HG02885 (cell line): Measurements from ENCODE around the gene CORO1C.

ENCODE experiments used
- ATAC-seq: cut with Tn5 transposase; IDR thresholded peaks from one replicate; pipeline ENCODE4 v1.9.1; 2021; ENCODE audit warnings: mild to moderate bottlenecking; ENCODE audit not compliant: unreplicated experiment, poor library complexity

Gene CORO1C

GRCh38 chr12:108607981-108608600 lies 123.2 kb downstream of the CORO1C start:
- ATAC-seq: no peak

GRCh38 chr12:108606492-108606891 lies 124.8 kb downstream of the CORO1C start:
- ATAC-seq: no peak

DNA sequence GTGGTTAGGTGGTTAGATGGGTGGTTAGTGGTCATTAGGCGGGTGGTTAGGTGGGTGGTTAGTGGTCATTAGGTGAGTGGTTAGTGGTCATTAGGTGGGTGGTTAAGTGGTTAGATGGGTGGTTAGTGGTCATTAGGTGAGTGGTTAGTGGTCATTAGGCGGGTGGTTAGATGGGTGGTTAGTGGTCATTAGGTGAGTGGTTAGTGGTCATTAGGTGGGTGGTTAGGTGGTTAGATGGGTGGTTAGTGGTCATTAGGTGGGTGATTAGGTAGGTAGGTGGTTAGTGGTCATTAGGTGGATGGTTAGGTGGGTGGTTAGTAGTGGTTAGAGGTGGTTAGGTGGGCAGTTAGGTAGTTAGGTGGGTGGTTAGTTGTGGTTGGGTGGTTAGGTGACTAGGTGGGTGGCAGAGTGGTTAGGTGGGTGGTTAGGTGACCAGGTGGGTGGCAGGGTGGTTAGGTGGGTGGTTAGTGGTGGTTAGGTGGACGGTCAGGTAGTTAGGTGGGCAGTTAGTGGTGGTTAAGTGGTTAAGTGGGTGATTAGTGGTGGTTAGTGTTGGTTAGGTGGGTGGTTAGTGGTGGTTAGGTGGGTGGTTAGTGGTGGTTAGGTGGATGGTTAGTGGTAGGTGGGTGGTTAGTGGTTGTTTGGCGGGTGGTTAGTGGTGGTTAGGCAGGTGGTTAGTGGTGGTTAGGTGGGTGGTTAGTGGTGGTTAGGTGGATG lies 125.5 kb downstream of the CORO1C start:
- ATAC-seq: no peak

DNA sequence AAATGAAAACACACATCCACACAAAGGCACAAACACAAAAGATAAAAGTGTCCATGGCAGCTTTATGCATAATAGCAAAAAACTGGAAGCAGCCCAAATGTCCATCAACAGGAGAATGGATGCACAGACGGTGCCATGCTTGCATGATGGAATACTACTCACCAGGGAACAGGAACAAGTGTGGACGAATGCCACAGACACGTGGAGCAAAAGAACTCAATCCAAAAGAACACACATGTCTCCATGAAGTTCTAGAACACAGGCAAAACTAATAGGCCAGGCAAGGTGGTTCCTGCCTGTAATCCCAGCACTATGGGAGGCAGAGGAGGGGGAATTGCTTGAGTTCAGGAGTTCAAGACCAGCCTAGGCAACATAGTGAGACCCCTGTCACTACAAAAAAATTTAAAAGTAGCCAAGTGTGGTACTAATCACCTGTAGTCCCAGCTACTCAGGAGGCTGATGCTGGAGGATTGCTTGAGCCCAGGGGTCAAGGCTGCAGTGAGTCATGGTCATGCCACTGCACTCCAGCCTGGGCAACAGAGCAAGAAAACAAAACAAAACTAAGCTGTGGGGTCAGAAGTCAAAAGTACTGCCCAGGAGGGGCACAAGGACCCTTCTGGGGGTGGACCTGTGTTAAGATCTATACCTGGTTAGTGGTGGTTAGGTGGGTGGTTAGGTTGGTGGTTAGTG lies 126.2 kb downstream of the CORO1C start:
- no peak for ATAC-seq

- no peak for ATAC-seq
These were observed 126.9 kb downstream of the CORO1C start for GRCh38 chr12:108604208-108604941.

- no peak for ATAC-seq
These were observed 127.6 kb downstream of the CORO1C start for GRCh38 chr12:108603743-108604142.

- ATAC-seq: no peak
These were observed 128.2 kb downstream of the CORO1C start for GRCh38 chr12:108602976-108603704.

DNA sequence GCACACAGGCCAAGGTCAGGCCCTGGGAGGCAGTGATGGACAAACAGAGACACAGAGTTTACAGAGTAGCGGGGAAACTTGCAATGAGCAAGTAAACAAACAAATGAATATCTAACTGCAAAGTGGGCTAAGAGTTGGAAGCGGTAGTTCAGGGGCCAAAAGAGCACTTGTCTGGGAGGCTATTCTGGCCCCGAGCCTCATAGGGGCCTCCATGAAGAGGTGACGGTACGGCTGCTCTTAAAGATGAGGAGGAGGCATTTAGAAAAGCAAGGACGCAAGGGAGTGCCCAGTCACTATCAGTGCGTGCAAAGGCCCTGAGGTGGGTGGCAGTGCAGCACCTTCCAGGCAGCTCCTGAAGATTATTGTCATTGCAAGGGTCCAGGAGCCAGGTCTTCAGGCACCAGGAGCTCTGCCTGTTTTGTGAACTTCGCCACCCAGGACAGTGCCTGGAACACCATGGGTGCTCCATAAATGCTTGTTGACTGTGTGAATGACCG lies 129.1 kb downstream of the CORO1C start:
- no peak for ATAC-seq

GRCh38 chr12:108600702-108601007 lies 130.7 kb downstream of the CORO1C start:
- ATAC-seq: no peak

GRCh38 chr12:108599948-108600701 lies 131.2 kb downstream of the CORO1C start:
- no peak for ATAC-seq

DNA sequence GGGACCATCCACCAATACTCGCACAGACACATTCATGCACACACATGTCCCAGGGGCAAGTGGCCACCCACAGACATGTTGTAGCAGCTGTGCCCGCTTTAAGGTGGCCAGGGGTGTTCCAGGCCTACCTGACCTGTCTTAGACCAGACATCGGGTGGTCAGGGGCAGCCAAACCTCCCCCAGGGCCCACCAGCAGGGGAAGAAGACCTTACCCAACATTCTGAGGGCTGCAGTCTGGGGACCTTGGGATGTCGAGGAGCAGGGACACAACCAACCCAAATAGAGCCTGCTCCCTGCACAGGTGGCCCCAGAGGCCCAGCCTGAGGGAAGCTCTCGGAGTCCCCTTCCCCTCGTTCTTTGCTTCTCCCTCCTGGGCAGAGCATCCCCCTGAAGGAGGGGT lies 131.8 kb downstream of the CORO1C start:
- no peak for ATAC-seq

DNA sequence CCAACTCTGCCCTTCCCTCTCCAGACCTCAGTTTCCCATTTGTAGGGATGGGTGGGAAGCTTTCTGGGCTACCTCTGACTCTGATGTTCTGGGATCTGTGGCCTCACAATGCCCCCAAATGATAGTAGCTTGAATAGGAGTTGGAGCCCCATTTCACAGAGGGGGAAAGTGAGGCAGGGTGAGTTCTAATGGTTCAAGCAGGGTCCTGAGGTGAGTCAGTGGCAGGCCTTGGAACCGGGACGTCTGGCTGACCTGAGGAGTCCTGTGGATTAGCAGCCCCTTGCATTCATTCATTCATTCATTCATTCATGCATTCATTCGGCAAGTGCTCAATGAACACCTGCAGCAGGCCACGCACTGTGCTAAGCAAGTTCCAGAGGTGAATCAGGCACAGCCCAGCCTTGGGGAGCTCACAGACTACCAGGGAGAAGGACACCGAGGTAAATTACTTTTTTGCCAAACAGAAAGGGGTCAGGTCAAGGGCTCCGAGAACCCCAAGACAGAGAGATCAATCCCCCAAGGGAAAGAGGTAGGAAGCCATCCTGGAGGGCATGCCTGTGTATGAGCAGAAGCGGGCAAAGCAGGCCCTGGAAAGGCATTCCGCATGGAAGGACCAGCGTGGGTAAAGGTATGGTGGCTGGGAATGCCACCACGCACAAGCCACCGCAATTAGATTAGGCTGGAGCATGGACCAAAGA lies 132.6 kb downstream of the CORO1C start:
- ATAC-seq: no peak

DNA sequence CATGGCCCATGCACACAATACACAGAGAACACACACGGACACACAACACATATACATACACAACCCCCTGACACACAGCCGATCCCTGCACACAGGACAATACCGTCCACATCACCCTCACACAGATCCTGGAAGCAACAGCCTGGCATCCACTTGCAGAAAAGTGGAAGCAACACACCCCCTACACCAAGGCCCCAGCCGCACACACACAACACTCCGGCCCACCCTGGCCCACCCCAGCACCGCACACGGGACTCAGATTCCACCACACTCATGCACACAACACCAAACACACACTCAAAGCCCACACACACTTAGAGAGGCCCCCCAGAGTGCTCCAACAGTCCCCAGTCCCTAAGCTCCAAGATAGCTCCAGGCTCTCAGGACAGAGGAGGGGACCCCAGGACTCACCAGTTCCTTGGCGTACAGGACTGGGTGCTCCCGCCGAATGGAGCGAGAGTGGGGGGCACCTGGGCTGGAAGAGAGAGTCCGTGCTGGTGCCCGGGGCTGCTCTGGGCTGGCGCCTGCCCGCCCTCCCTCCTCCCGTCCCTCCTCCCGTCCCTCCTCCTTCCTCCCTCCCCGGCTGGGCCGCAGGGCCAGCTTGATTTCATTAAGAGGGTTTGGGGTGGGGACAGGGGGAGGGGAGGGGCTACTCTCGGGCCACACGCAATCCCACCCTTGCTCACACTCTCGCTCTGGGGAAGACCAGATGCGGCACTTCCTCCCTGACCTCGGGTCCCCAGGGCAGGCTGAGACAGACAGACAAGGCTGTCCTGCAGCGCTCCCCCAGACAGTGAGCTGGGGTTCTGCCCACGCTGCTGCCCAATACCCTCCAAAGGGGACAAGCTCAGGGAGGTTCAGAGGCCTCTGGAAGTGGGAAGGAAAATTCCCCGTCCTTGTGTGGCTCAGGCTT lies 133.5 kb downstream of the CORO1C start, which contains the start of gene TMEM119:
TSS of gene TMEM119 (minus strand) at position 526 of the 913 bp plus-strand sequence. CDS start 5,701 bp downstream, outside the sequence.
- no peak for ATAC-seq

- no peak for ATAC-seq
These were observed 134.3 kb downstream of the CORO1C start for GRCh38 chr12:108596854-108597558.

DNA sequence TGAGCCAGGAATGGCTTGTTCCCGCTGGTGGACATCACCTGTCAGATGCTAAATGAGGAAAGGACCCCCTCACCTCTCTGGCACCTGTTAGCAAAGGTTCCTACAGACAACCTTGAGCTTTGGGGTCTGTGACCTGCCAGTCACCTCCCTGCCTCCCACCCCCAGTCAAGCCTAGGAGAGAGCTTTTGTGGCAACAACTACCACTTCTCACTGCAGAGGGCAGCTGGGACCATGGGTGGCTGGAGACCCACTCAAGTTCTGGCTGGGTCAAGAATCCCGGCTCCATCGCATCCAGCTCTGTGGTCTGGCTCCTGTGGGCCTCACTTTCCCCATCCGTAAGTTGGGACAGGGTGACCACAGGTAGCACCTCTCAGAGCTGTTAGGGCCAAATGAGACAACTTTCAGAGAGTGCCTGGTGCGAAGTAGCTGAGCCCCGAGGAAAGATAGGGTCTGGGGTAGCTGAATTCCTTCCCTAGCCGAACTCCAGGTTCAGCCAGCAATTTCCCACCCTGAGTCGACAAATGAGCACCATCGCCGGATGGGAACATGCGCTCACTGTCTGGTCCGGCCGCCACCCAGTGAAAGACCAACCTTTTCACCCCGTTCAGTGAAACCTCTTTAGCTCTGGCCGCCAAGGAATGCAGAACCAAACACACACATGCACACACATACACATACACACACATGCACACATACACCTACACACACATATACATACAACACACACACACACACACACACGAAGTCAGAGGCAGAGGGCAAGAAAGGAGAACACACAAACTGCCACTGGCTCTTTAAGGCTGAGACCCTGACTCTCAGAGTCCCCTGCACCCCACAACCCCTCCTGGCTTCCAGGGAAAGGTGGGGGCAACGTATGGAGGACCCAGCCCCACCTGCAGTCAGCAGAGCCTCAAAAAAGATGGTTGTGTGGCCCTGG lies 135.3 kb downstream of the CORO1C start:
- no peak for ATAC-seq
